NAMALWA (cell line): Measurements from ENCODE around the gene SHB.
"Not testable (repeated sequence)": the region's sequence is repeated elsewhere in the genome, so short reads cannot be mapped to it uniquely, and the experiment has no call there.

ENCODE experiments used
- DNase-seq: peaks from one replicate; pipeline ENCODE4 v3.0.0-alpha.2; 2015; ENCODE audit warnings: low spot score

SHB gene

DNA sequence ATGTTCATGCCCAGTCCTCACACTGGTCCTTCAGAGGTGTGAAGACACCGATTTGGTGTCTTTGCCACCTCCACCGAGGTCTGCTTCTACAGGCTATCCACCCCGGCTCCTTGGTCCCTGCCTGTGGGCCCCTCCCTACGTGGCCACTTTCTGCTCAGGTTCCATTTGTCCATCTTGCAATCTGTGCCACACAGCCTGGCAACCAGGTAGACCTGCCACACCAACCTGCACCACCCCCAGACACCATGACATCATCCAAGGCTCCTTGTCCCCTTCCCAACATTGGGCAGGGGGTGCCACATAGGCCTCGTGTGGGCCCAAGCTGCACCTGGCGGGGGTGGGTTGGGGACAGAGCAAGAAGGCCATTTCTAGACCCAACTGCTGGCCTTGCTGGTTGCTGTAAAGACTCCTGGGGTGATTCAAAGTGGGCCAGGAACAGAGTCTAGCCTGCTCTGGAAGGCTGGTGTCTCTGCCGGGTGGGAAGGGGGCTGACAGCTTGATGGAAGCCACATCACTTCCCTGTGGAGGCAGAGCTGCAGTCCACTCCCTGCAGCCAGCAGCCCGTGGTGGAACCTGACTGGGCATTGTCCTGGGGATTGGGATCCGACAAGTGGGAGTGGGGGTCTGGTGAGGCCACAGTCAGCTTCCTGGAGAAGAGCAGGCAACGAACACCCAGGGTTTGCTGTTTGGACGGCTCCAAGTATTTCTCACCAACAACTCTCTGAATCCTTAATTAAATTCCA lies 99.3 kb downstream of the SHB start:
- no peak for DNase-seq

DNA sequence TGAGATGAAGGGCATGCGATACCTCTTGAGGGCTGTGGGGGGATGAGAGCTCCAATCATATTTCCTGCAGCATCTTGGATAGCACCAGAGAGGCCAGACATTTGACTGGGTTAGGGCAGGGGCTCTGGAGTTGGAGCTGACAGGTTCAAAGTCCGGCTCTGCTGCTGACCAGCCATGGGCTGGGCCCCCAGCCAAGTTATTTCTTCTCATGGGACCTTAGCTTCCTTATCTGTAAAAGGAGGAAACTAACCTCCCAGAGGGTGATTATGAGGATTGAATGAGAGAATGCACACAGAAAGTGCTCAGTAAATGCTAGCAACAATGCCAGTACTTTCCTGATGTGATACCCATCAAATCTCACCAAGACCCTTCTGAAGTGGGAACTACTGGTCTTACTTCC lies 99.9 kb downstream of the SHB start:
- no peak for DNase-seq

DNA sequence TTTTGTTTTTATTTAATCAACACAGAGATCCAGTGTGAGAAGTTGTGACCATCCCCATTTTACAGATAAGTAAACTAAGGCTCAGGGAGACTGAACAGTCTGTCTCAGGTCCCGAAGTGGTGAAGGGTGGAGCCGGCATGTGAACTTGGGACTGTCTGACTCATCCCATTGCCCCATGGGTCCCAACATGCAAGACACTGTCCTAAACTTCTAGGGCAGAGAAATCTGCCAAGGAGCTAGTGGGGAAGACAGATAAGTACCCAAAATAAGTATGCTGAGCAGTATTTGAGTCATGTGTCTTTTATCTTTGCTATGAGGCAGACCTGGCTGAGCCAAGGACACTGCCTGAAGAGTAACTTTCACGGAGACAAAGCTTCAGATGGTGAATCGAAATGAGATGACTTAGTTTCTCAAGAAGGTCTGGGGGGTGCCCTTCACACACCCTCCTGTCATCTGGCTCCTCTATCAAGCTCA lies 100.8 kb downstream of the SHB start:
- no peak for DNase-seq

DNA sequence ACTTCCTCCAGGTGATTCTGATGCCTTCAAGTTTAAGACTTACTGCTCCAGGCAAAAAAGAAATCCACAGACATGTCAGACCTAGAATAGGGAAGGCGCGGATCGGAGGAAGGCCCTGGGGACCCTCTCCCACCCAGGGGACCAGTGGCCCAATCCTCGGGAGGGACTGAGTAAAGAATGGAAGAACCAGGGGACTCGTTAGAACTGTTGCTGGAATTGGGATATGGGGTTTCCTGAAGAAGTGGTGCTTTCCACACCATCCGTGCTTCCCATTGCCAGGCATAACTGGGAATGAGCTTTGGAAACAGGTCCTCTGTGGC lies 101.3 kb downstream of the SHB start:
- no peak for DNase-seq

DNA sequence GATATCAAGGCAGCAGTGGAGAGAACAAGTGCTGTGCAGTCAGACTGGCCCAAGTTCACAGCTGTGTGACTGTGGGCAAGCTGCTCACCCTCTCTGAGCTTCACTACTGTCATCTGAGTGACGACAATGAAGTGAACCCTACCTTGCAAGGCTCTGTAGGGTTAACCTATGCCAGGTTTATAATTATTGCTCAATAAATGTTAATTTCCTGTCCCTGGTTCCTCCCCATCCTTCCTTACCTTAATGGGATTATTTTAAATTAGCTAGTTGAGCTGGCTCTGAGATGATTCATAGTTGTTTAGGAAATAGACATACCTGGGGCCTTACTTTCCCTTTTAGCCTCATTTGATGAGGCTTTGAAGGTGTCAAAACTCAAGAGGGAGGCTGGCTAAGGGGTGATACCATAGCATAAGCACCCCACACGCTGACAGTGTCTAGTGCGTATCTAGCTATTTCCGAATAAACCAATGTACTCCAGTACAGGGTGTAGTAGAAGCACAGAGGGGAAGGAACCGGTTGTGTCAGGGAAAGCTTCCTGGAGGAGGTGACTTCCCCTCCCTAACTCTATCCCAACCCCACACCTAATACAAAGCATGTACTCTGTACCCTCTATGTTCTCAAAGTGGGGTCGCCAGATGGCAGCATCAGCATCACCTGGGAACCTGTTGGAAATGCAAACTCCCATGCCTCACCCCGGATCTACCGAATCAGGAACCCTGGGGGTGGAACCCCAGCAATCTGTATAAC lies 101.8 kb downstream of the SHB start:
- no peak for DNase-seq

DNA sequence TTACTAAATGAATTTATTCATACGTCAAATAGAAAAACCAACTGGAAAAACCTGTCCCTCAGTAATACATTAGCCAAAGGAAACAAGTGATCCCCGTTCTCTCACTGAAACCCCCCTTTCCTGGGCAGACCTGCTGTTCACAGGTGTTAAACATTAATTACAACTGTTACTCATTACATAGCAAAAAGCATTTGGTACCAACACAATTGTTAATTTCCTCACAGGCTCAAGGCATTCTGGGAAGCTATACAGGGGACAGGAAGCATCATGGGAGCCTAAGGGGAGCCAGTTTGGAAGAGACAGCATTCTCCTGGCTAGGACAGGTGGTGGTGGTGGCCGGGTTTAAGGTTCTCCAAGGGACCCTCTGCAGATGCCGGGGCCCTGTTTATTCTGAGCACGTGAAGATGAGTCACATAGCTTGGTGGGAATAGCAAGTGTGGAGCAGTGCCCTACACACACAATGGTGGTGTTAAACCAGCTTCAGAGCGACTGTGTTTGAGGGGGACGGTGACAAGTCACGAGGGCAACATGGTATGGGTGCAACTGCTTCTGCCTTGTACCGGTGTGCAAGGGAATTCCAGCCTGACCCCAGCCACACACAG lies 102.5 kb downstream of the SHB start:
- DNase-seq, result no peak

DNA sequence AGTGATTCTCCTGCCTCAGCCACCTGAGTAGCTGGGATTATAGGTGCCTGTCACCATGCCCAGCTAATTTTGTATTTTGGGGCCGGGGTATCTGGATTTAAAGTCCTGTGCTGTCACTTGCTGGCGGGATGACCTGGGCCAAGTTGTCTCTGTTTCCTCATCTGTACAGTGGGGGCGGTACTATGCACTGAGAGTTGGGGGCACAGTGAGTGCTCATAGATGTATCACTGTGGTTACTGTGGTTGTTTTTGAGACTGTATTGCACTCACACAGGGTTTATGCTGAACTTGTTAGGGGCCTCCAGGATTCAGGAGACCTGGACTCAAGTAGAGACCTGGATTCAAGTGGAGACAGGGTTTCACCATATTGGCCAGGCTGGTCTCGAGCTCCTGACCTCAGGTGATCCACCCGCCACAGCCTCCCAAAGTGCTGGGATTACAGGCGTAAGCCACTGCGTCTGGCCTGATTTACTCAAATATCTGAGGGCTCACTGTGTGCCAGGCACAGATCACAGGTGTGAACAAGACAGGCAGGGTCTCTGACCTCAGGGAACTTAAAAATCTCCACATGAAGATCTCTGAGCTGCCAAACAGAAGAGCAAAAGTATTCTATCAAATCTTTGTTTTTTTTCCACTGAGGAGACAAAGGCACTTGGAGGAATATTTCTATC lies 103.2 kb downstream of the SHB start:
- DNase-seq, result not testable (repeated sequence)

DNA sequence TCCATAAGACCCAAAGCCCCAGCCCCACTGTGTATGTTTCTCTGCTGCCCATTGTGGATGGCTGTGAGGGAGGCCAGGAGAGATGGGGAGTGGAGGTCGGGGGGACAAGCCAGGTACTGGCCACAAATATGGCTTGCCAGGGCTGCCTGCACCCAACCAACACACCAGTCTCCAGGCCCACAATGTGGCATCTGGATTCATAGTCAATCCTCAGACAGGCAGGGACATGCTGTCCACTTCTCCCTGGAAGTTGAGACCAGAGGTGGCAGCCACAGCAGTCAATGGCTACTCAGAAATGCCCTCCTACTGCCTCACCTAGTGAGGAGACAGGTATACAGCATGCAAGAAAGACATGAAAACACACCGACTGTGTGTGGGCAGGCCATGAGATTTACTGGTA lies 103.9 kb downstream of the SHB start:
- DNase-seq, result no peak

DNA sequence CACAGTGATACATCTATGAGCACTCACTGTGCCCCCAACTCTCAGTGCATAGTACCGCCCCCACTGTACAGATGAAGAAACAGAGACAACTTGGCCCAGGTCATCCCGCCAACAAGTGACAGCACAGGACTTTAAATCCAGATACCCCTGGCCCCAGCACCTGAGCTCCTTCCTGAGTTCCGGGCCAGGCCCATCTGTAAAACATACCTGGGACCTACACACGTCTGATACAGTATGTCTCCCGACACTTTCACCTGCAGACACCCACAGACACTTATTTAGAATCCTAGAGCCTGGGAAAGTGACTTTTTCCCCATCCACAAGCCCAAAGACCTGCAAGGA lies 104.3 kb downstream of the SHB start:
- no peak for DNase-seq

DNA sequence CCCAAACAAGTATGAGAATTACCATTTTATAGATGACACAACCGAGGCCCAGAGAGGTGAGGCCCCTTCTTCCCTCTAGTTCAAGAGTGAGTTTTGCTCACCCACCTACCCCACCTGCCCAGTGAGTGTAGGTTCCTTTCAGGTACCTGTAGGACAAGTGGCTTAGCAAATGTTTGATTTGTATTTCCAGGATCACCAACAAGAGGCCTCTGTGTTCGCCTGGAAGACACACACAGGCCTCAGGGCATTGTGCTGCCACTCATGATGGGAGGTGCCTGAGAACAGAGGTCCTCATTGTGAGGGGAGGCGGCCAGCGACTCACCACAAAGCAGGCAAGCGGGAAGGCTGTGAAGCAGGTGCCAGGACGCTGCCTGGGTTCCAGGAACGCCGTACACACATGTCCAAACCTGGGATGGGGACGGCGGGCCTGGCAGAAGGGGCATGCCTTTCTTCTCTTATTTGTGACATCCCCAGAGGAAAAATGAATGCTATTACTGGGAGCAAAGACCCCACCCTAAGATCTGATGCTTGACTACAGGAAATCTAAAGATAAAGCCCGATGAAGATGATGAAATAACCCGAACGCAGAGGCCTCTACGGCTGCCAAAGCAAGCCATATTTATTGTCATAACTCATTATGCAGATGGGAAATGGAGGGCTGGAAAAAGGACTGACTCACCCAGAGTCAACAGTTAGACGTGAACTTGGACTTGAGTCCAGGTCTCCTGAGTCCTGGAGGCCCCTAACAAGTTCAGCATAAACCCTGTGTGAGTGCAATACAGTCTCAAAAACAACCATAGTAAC lies 104.9 kb downstream of the SHB start:
- DNase-seq, result no peak

DNA sequence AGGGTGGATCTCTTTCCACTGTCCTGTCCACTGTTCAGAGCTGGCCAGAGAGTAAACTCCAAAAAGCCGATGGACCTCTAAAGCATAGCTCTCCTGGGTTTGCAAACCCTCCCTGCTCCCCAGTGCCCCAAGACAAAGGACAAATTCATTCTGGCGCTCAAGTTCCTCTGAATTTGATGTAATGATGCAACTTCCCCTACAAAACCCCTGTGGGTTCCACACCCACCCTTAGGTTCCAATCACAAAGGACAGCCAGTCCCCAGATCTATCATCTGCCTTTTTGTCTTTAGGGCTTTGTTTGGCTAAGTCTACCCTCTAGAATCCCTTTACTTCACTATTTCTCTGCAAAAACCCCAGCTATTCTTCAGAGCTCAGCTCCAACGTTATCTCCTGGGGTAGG lies 107.7 kb downstream of the SHB start:
- no peak for DNase-seq

DNA sequence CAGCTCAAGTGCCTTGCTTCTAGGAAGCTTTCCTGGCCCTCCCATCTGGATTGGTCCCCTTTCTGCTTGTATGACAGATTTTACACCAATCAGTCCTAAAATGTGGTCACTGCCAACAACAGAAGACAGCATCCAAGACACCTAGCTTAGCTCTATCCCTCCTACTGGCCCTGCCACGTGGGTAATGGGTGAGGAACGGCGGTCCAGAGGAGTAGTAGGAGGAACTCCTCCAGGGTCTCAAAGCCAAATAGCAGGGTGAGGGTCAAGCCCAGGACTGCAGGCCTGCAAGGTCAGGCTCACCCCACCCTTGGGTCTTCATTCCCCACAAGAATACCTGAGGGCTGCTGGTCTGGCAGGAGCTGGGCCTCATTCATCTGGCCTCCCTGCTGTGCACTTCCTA lies 108.4 kb downstream of the SHB start:
- DNase-seq, result no peak

DNA sequence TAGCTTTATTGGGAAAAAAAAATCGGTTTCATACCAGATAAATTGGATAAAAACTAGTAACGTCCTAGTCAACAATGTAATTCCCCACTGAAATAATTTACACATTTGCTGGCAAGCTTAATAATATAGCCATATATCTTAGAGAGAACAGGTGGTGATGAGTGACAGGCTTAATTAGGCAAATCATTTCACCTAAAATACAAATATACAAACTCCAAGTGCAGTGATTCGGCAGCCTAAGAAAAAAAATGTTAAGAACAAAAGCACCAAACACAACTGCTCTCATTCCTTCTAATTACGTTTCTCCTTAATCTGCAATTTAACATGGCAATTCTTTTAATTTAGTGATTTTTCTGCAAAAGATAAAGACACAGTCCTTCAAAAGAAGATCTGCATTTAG lies 109.1 kb downstream of the SHB start:
- DNase-seq, result no peak

DNA sequence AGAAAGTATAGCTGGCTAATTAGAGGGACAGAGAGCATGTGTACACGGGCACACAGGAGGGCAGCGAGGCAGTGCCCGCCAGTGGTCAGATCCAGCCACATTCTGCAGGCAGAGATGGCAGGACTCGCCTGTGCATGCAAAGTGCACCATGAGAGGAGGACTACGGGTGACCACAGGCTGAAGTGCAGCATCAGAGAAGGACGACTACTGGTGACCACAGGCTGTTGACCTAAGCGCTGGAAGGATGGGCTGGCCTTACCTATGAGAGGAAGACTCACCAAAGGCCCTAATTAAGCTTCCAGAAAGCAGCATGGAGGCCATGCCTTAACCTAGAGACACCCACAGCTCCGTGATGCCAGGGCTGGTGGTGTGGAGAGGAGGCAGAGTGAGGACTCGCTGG lies 110.9 kb downstream of the SHB start:
- no peak for DNase-seq

DNA sequence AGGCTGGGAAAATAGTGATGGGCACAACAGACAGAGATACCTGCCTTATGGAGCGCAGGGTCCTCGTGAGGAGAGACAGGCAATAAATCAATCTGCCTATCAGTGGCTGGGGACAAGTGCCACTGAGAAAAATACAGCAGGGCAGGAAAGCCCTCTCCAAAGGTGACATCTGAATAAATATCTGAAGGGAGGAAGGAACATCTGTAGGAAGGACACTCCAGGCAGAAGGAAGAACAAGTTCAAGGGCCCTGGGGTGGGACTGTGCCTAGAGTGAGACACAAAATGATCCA lies 111.4 kb downstream of the SHB start:
- no peak for DNase-seq

DNA sequence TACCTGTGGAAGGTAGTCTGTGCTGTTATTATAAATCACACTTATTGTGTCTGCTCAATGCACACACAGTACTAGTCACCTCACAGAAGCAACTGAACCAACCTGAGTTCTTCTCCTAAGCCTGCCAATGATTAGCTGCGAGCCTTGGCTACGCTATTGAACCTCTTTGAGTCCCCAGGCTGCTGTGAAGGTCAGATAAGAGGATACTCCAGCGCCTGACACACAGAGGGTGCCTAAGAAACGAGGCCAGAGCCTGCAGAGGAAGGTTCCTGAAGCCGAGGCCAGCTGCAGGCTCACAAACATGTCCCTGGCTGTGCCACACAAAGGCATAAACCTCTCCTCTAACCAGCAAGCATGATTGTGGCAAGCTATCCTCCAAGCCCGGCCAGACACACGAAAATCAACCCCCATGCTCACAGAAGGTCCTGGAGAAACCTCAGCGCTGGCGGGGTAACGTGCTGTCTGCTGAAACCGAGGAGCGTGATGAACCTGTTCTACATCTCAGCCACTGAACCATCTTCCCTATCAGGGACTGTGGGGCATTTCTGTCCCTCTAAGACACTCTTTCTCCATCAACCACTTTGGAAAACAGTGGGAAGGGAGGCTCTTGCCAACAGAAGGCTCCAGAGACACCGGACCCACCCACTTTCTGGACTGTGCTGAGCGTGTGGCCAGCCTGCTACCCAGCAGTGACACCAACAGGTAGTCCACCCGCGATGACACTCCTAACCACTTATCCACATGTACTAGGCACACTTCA lies 111.9 kb downstream of the SHB start:
- no peak for DNase-seq

DNA sequence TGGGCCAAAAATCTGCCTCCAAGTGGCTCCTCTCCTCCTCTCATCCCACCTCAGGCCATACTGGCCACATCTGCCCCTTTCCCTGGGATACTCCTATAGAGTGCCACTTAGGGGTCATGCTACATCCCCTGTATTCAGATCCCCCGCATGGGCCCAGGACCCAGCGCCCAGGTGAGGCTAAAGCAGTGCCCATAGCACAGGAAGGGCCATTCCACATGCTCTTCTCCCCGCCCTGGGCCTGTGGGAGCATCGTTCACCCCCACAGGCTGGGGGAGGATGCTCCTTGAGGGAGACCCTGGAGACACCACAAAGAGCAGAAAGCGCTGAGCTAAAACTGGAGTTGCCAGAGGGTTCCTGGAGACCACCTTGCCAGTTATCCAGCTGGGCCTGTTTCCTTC lies 112.6 kb downstream of the SHB start:
- no peak for DNase-seq

DNA sequence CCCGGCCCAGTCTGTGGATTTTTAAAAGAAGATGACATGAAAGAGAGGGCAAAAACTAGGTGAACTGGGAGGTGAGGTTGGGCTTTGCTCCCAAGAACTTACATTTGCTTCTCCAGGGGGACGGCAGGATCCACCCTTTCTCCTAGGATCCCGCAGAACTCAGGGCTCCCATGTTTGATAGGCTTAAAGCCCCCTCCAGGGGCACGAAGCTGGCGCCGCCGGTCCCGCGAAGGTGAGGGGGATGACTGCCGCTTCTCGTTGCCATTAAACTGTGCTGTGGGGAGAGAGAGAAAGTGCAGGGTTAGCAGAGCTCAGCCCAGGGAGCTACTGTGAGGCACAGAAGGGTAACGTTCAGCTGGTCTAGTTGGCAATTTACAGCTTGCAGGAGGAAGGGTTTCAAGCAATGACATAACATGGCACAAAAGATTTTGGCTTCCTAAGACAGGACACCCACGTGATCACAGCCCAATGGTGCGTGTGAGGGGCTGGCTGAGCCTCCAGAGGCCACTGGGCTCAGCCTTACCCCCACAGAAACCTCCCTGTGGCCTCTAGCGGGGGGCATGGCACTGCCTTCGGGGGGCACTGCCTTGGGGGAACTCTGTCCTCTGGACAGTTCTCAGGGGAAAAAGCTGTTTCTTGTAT lies 113.1 kb downstream of the SHB start:
- no peak for DNase-seq

DNA sequence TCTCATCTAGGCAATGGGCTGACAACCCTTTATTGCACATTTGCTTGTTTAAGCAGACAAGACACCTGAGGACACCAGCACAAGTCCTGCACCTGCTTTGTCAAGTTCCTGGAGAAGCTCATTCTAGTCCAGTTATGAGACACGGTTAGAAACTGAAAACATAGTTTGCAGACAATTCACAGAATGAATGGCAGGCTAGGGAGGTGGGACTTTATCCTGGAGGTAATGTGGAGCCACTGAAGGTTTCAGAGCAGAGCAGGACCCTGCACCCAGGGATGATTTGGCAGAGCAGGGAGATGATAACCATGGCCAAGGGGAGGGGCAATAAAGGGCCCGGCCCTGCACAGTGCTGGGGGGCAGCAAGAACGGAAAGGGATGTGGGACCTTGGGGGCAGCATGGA lies 114.4 kb downstream of the SHB start:
- no peak for DNase-seq

DNA sequence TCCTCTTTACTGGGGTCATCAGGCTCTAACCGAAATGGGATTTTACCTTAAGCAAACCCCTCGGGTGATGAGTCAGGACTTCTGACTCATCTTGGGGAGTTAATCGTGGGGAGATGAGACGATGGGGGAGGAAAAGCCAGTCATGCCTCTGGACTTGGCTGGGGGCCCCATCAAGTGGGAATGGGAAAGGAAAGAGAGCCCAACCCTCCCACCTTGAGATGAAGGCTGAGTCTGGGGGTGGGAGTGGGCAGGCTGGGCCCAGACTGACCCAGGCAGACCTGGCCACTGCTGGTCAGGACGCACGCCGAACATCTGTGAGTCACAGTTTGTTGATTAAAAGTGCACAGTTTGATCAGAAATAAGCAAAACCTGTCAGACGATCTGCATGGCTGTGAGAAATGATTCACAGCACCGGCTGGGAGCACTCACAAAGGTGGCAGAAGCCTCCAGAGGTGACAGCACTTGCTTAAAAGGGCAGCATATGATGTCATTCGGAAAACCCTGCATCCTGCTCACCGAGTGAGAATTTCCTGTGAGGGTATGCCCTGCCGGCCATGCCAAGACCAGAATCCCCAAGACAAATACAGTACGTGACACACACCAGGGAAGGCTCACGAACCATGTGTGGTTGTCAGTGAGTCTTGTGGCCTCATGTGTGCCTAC lies 115.1 kb downstream of the SHB start:
- DNase-seq, result no peak
